HG02571 (cell line): Measurements from ENCODE around the gene TTC4.
"Not testable (repeated sequence)": the region's sequence is repeated elsewhere in the genome, so short reads cannot be mapped to it uniquely, and the experiment has no call there.

ENCODE experiments used
- ATAC-seq: cut with Tn5 transposase; IDR thresholded peaks from one replicate; pipeline ENCODE4 v1.9.1; 2021; ENCODE audit warnings: mild to moderate bottlenecking, moderate library complexity; ENCODE audit not compliant: unreplicated experiment

The TTC4 gene

DNA sequence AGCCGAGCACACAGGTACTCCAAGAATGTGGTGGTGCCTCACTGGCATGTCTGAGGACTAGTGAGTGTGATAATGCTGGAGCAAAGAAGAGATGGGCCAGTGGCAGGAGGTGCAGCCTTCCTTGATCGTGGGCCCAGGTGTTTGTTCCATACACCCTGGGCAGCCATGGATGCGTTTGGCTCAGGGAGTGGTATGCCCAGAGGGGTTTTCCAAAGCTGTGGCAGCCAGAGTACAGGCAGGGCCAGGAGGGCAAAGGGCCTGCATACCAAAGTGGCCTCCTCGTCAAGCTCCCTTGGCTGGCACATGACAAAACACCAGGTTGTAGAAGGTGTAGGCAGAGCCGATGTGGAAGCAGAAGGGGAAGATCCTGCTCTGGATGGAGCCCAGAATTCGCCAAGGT lies 29.6 kb downstream of the TTC4 start:
- no peak for ATAC-seq

DNA sequence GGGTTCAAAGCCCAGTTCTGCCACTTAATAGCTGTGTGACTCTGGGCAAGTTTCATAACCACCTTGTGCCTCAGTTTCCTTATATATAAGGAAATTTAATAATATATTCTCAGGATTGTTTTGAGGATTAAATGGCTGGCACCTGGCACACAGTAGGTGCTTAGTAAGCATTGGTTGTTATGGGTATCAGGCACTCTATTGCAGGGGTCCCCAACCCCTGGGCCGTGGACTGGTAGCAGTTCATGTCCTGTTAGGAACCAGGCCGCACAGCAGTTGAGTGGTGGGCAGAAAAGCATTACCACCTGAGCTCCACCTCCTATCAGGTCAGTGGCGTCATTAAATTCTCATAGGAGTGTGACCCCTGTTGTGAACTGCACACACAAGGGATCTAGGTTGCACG lies 30.2 kb downstream of the TTC4 start:
- no peak for ATAC-seq

DNA sequence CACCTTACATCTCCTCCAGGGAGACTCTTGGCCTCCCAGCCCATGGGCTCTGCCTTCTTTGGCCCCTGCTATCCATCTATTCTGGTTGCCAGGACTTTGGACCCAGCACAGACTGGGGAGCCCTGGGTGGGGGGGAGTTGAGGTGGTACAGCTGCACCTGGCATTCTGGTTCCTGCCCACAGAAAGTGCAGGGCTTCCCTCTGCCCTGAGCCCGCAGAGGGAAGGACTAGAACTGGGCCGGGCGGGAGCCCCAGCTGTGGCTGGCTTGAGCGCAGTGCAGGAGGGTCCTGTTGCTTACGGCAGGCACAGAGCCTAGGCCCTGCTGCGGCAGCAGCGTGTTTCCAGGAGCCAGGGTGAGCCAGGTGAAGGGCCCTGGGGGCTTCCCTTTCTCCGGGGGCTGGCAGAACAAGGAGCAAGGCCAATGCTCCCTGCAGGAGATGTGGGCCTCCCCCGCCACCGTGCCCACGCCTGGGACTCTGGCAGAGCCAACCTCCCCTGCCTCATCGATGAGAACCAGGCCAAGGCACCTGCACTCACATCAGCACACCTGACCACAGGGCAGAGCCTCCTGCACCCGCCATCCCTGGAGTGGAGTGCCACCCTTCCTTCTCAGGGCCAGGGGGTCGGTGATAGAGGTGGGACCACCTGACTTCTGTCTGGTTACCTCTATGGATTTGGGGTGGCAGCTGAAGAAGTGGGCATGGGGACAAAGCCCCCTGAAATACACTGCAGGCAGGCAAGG lies 32.6 kb downstream of the TTC4 start:
- ATAC-seq: no peak

DNA sequence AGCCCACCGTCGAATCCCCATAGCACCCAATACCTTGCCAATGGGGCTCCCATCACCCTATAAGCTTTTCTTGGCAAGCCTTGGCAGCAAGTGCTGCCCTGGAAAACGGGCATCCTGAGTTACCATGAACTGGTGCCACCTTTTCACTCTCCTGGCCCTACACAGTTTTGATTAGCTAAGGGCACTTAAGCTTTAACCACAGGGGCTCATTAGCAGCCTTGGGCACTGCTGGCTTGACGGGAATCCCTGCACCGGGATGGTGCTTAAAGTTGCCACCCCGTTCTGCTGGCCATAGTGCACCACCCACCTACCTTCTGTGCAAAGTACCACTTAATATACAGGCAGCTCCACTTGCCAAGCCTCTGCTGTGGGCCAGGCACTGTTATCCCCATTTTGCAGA lies 34.9 kb downstream of the TTC4 start:
- no peak for ATAC-seq

DNA sequence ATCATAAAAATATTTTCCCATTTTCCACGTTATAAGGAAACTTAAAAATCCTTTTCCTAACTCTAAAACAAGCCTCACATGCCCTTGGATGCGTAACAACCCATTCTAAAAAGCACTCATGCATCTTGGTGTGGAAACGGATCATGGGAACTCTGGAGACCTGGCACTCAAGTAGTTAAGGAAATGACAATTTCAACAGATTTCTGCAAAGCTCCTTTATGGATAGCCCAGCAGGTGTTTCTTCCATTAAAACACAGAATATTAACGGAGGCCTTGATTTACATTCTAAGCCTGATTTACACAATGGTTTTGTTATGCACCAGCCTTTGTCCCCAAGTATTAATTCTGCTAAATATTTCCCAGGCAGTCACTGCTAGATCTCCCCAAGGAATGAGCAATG lies 35.8 kb downstream of the TTC4 start:
- no peak for ATAC-seq

DNA sequence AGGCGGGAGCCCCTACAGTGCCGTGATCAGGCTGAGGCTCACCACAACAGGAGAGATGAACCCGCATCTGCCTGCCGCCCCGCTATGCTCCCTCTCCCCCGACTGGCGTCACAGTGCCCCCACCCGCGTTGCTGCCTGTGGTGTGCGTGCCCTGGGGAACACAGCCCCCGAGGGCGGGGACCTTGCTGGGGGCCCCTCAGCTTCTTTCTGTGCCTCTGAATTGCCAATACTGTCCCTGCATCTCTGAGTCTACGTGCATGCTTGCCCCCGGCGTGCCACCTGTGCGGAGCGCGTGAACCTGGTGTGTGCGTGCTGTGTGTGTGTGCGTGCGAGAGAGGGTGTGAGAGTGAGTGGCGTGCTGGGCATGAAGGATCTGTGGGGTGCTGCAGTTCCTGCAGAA lies 38.4 kb downstream of the TTC4 start:
- ATAC-seq: no peak

DNA sequence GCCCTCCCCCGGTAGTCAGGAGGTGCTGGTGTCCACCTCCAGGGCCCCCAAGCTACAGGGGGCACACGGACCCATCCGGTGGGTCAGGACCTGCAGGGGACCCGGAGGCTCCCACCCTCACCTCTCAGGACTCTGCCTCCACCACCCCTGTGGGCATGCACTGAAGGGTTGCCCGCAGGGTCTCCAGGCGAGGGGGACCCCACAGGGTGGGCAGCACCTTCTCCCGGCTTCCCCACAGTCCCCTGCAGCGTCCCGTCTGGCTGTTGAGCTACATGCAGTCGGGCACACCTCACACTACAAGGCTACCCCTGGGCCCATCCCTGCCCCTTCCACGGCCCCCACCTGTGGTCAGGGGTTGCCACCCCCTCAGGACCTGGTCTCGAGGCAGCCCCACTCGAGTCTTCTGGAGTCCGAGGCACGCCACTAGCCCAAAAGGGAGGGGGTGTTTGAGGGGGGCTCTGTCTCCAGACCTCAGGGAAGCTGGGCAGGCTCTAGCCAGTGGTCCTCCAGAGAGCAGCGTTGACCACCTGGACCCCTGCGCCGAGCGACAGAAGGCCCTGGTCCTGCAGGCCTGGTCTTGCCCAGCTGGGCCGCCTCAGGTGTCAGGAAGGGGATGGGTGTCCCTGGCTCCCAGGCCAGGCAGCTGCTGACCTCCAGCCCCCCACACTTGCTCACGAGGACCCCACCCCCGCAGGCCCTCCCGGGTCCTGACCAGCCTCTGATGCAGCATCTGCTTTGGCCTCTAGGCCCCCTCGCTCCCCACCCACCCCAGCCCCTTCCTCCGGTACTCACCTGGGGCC lies 39.0 kb downstream of the TTC4 start:
- no peak for ATAC-seq

DNA sequence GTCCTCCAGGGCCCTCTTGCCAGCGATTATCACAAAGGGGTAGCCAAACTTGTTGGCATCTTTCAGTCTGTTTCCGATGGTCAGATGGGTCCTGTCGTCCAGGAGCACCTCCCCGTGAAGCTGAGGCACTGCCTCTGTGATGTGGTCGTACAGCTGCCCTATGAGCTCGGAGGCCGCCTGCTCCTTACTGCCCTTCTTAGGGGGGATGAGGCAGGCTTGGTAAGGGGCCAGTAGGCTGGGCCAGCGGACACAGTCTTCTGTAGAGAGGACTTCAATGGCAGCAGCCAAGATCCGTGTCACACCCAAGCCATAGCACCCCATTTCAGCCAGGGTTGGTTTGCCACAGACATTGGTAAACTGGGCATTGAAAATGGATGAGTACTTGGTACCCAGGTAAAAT lies 42.2 kb downstream of the TTC4 start:
- ATAC-seq: no peak

DNA sequence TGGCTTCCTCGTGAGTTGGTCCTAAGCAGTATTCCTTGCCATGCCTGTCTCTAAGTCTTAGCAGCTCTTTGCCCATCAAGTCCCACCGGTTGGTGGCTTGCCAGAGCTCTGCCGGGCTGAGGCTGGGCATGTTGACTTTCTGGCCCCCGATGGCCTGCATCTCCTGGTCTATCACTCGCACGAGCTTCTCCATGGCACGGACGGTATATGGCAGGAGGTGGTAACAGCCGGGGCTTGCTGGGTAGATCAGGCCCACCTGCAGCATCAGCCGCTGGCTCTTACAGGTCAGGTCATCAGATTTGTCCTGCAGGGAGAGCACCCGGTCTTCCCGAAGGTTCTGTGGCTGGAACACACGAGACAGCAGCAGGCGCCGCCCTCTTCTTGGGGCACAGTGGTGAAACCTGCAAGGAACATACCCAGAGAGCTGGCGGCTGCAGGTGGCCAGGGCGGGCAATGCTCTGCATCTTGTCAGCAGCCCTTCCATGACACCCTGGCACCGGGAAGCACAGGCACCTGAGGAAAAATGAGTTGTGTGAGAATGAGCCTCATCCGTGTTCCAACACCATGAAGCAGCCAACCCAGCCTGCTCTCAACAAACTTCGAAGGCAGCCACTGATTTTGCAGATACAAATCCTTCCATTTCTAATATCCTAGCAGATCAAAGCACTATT lies 43.2 kb downstream of the TTC4 start:
- ATAC-seq: no peak

DNA sequence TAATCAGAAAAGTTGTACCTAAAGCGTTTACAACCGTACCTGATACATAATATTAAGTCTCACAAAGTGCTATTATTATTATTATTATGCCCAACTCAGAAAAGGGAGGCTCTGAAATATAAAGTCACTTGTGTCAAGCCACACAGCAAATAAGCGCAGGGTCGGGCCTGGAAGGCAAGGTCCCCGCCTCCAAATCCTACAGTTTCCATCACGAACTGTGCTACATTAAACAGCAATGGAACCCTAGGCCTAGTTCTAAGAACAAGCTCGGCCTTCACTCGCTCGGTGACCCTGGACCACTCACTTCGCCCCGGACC lies 48.1 kb downstream of the TTC4 start:
- no peak for ATAC-seq

DNA sequence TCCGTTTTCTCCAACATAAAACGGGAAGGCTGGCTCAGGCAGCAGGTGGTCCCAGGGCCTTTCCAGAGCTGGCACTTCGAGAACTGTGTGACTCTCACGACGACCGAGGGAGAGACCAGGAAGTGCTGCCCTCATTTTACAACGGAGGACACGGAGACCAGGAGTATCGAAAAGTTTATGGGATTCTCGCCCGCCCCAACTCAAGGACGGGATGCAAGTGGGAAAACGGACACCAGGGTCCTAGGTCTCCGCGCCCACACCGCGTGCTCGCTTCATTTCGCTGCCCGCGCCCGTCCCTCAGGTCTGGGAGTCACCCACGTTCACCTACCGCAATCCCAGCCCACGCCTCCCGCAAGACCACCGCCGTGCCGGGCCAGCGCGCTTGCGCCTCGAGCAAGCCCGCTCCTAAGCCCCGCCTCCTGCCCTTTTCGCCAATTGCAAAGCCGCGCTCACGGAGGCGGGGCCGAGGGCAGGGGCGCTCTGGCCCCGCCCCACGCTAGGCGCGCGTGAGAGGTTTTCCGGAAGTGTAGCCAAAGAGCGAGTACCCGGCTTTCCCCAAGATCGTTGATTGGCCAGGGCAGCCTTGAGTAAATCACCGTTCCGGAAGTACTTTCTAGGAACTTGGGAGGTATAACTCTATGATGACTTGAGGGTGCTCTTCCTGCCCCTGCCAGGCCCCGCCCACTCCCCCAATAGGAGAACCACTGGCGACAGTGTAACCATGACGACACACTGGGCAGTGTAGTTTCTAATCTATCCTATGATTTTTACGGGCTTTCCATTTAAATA lies 48.7 kb downstream of the TTC4 start, which contains the start of gene PARS2:
PARS2 (minus strand) TSS at position 391 of the 789 bp plus-strand sequence. CDS start 5,362 bp downstream, outside the sequence.
- peak; percentile 91 for ATAC-seq

DNA sequence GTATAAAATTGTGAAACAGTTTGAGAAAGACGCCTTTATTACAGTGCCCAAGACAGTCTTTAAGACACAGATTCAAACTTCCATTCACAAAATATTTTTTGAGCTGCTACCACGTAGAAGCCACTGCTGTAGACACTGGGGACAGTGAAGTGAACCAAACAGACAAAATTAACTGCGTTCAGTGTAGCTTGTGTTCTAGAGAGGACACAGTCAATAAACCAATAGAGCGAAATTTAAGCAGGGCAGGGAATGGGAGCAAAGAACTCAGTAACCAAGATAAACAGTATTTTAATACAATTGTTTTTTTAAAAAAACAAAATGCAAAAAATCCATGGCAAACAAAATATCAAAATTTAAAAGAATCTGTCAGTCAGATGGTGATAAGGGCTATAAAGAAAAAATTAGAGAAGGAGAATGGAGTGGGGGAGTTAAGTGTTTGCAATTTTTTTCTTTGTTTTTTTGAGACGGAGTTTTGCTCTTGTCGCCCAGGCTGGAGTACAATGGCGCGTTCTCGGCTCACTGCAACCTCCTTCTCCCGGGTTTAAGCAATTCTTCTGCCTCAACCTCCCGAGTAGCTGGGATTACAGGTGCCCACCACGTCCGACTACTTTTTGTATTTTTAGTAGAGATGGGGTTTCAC lies 49.4 kb downstream of the TTC4 start:
- peak; percentile 5 for ATAC-seq

DNA sequence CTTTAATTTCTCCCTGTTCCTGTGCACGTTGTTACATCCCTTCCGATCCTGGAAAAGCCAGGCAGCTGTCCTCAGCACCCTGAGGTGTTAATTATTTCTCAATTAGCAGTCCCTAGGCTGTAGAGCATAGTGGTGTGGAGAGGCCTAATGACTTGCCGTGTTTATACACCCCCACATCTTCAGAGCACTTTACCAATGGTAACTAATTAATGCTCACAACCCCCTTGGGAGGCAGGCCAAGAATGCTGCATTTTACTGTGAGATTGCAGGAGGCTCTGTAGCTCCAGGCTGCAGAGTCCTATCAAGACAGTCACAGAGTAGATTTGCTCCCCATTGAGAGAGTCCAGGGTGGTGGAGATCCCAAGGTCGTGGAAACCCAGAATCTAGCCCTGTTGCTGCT lies 51.1 kb downstream of the TTC4 start:
- ATAC-seq: no peak

DNA sequence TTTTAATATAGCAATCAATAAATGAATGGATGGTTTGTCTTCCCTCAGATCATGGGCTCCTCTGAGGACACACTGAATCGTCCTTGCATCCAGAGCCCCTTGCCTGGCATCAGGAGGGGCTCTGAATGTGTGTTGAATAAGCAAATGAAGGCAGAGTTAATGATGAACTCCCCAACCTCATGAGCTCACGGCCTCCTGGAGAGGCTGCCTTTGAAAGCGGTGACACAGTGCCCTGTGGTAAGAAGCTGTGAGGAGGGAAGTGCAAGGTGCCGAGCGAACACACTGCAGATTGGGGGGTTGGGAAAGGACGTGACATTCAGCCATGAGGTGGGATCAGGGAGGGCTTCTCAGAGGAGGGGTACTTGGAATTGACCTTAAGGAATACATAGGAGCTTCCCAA lies 51.9 kb downstream of the TTC4 start:
- ATAC-seq: no peak

DNA sequence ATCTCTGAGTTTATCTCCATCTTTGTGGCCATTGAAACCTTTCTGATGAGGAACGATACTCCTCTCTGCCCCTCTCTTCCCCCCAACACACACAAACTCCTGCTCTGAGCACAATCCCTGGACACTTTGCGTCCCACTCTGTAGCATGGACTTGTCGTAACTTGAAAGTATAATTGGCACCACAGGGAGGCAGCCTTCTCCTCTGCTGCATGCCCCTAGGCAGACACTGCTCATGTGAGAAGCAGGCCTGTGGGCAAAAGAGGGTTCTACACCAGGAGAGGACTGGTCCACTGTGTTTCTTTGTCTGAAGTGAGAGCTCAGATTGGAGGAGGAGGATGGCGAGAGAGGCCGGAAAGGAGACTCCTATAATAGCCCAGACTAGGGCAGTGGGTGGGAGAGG lies 52.4 kb downstream of the TTC4 start:
- ATAC-seq: no peak

DNA sequence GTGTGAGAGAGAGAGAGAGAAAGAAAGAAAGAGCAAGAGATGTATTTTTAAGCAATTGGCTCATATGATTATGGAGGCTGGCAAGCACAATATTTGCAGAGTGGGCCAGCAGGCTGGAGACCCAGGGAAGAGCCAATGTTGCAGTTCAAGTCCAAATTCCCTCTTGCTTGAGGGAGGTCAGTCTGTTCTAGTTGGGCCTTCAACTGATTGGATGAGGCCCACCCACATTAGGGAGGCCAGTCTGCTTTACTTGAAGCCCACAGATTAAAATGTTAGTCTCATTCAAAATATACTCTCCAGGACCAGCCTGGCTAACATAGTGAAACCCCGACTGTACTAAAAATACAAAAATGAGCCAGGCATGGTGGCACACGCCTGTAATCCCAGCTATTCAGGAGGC lies 57.3 kb downstream of the TTC4 start:
- ATAC-seq: no peak

DNA sequence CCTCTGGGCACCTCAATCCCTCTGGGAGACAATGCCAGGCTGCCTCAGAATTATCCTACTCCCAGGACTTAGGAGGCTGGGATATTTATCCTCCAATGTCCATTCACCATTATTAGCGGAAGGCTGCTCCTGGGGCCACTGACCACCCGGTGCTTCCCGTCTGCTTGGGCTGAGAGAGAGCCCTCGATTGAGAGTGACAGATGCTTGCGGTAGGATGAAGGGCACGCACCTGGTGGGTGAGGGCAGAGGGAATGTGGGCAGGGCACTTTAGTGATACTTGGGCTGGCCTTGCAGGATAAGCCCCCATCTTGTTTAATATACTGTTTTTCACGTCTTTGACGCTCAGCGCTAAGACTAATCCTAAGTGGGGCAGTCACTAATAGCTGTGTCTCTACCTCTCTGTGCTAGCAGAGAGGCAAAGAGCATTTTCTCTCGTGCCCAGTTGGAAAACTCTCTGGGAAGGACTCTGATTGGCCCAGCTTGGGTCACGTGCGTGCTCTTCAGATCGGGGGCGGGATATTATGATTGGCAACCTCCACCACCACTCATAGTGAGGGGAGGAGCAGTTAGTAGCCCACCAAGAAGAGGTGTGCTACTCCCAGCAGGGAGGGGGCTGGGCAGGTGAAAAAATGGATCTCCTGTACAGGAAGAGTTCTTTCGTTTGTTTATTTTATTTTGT lies 59.3 kb downstream of the TTC4 start:
- ATAC-seq: no peak

DNA sequence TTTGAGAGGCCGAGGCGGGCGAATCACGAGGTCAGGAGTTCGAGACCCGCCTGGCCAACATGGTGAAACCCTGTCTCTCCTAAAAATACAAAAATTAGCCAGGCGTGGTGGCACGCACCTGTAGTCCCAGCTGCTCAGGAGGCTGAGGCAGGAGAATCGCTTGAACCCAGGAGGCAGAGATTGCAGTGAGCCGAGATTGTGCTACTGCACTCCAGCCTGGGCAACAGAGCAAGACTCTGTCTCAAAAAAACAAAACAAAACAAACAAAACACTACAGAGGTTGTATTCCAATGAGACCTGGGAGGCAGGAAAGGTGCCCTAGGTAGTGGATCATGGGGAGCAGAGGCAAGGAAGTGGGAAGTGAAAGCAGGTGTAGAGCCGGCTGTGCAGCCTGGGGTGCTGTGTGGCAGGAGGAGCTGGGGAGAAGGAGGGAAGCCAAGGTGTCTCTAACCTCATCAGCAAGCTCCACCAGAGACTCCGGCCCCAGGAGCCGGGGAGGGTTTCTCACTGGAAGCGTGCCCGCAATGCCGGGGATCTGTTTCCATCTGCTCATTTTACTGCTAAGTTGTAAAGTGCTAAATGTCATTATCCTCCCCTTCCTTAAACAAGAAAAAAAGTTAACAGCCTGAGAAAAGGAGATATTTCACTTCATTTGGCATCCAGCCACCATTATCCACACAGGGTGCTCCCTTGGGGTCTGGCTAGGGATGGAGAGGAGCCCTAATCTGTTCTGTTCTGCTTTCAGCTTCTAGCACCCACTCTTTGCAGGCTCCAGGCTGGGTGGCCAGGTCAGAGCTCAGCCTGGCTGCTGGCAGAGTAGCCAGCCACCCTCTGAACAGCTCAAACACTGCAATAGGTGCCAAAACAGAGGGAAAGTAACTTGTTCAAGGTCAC lies 60.4 kb downstream of the TTC4 start:
- not testable (repeated sequence) for ATAC-seq

DNA sequence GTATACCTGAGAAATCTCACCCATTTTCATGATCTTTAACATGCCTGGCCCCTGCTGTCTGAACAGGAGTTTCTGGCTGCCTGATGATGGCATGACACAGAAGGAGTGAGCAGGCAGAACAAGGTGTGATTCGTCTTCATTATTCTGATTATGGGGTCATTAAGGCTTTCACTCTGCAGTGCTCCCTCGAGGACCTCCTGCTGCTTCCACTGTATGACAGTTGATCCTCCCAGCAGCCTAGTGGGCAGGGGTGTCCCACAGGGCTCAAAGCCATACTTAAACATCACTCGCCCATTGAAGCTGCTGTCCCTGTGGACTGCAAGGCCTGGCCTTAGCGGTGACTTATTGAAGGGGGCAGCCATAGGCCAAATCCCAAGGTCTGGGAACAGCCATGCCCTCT lies 61.4 kb downstream of the TTC4 start:
- ATAC-seq: no peak
